ENCODE results near the gene TUBA4A.

DNA sequence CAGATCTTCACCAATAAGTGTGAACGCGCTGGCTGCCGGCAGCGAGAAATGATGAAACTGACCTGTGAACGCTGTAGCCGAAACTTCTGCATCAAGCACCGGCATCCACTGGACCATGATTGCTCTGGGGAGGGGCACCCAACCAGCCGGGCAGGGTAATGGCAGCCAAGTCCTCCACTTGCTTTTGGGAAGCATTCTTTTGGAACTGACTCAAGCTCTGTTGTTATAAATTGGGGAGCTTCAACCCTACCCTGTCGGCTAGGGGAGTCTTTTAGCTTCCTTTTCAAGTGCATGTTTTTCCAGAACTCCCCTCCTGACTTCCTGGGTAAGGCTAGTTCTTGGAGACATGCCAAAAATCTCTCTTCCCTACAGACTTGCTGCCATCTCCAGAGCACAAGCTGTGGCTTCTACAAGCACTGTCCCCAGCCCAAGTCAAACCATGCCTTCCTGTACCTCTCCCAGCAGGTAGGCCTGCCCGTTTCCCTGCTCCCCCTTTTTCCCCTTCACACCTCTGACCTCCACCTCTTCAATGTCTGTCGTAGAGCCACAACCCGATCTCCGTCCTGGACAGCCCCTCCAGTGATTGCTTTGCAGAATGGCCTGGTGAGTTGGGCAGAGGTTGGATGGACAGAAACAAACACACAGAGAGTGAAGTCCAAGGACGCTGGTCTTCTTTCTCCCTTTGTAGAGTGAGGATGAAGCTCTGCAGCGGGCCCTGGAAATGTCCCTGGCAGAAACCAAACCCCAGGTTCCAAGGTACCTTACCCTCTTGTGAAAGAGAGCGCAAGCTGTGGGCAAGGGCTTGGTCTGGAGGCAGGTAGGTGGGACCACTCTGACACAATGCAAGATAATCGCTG is 45.6 kb downstream of the TUBA4A start:
- TF ChIP-seq, protein P1, sequence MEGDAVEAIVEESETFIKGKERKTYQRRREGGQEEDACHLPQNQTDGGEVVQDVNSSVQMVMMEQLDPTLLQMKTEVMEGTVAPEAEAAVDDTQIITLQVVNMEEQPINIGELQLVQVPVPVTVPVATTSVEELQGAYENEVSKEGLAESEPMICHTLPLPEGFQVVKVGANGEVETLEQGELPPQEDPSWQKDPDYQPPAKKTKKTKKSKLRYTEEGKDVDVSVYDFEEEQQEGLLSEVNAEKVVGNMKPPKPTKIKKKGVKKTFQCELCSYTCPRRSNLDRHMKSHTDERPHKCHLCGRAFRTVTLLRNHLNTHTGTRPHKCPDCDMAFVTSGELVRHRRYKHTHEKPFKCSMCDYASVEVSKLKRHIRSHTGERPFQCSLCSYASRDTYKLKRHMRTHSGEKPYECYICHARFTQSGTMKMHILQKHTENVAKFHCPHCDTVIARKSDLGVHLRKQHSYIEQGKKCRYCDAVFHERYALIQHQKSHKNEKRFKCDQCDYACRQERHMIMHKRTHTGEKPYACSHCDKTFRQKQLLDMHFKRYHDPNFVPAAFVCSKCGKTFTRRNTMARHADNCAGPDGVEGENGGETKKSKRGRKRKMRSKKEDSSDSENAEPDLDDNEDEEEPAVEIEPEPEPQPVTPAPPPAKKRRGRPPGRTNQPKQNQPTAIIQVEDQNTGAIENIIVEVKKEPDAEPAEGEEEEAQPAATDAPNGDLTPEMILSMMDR (IDR thresholded peaks at IDR 0.05): no peak
- no peak for TF ChIP-seq POLR2A (IDR thresholded peaks at IDR 0.05)

Data from tibial nerve (tissue), 3 donors.